HEK293T (cell line): ENCODE measurements around the gene DGKQ.

Source experiments
- ARNT ChIP-seq: fragments of 450-650 bp; IDR thresholded peaks from 2 replicates; pipeline ENCODE4 v1.6.1; 2017; ENCODE audit warnings: mild to moderate bottlenecking
- ELF4 ChIP-seq: fragments of 450-650 bp; IDR thresholded peaks from 2 replicates; pipeline ENCODE4 v1.6.1; 2017; ENCODE audit warnings: antibody characterized with exemption
- FOXA1 ChIP-seq: fragments of 450-650 bp; IDR thresholded peaks from 2 replicates; pipeline ENCODE4 v1.6.1; 2016; ENCODE audit warnings: mild to moderate bottlenecking
- TF ChIP-seq, protein P1 (sequence below): fragments of 450-650 bp; IDR thresholded peaks from 2 replicates; pipeline ENCODE4 v1.6.1; 2016

DNA sequence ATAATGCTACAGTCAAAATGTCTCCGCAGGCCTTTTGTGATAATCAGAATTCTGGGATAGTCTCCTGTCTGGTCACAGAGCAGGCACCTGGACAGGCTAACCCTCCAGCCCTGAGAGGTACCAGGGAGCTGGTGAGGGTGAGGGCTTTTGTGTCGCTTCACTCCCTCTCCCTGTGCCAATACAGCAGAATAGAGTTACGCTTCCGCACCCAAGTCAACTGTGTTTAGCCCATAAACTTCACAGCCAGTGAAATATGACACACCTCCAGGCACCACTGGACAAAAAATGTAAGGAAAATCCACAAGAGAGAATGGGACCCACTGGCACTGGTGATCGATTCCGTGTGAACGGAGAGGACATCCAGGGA is 42.6 kb downstream of the DGKQ start:
- TF ChIP-seq ARNT, result no peak
- TF ChIP-seq, protein P1, sequence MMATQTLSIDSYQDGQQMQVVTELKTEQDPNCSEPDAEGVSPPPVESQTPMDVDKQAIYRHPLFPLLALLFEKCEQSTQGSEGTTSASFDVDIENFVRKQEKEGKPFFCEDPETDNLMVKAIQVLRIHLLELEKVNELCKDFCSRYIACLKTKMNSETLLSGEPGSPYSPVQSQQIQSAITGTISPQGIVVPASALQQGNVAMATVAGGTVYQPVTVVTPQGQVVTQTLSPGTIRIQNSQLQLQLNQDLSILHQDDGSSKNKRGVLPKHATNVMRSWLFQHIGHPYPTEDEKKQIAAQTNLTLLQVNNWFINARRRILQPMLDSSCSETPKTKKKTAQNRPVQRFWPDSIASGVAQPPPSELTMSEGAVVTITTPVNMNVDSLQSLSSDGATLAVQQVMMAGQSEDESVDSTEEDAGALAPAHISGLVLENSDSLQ, result peak; percentile 55
- TF ChIP-seq FOXA1, result no peak
- no peak for TF ChIP-seq ELF4
